ENCODE measurements around the gene MRPL36. TPM values are rescaled to one million over a fixed set of nuclear protein-coding genes. Genes with fewer than 3 reads are reported as not detected.

MRPL36 gene
- total and polyA plus RNA-seq, 7 experiments from 2014 or later, result 14.1 to 77.5 (median 32.4) TPM

DNA sequence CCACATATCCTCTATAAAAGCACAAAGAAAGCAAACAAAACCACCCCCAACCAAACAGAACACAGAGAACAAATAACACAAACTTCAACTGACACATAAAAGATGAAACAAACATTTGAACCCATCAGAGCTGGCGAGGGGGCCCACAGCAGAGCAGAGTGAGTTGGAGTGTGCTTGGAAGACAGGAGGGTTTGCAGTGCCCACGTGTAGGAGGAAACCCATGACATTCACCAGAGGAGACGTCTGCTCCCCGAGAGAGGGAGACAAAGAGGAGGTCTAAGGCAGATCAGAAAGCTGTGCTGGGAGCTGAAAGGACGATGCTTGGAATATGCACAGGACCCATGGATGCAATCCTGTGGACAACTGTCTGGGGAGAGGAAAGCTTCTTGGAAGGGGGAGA, 27.0 kb downstream of the MRPL36 start:
- ChIA-PET CTCF (no interaction called here), POLR2A (interaction anchor here (1.7 kb wide), 1 partner anchor 29 kb away, joined by 5 read pairs; the partner anchor contains the start of gene NDUFS6)
- no peaks in the 10 kb centered on the region for H3K9me3 Mint-ChIP-seq
- peaks cover 0 to 23% (median 0%) of the 10 kb centered on the region in 5 donors for H3K27me3 Mint-ChIP-seq
- peak in 1 of 9 donors; percentile 15 for DNase-seq
- H3K4me3 Mint-ChIP-seq, result no peak overlapping the region
- peaks cover 0 to 5% (median 0%) of the 10 kb centered on the region in 7 donors for H3K4me1 Mint-ChIP-seq
- Histone ChIP-seq H3K4me1 (ENCODE audit: control insufficient read depth in 2 of 2, insufficient read depth in 2 of 2, low read length in 2 of 2) (no peaks in the 10 kb centered on the region), H3K9me3 (ENCODE audit: control insufficient read depth in 2 of 3, low read length in 3 of 3) (no peaks in the 10 kb centered on the region), H3K27me3 (ENCODE audit: control insufficient read depth in 2 of 2, insufficient read depth in 2 of 2, low read length in 2 of 2) (no peaks in the 10 kb centered on the region), H3K27ac (ENCODE audit: low read depth, low read length) (no peak overlapping the region), H3K4me3 (ENCODE audit: low read length) (no peak overlapping the region), H3K36me3 (ENCODE audit: control insufficient read depth in 2 of 3, insufficient read depth in 3 of 3, low read length in 3 of 3) (no peaks in the 10 kb centered on the region)
- ATAC-seq, result peak; percentile 42
- no peak overlapping the region for H3K27ac Mint-ChIP-seq
- no peaks in the 10 kb centered on the region for H3K36me3 Mint-ChIP-seq
- intact Hi-C loops (cut with micrococcal nuclease), result loop anchor here in 1 of 2 donors (2.0 kb wide), 1 partner anchor 20 kb away; no protein-coding TSS in a partner anchor

DNA sequence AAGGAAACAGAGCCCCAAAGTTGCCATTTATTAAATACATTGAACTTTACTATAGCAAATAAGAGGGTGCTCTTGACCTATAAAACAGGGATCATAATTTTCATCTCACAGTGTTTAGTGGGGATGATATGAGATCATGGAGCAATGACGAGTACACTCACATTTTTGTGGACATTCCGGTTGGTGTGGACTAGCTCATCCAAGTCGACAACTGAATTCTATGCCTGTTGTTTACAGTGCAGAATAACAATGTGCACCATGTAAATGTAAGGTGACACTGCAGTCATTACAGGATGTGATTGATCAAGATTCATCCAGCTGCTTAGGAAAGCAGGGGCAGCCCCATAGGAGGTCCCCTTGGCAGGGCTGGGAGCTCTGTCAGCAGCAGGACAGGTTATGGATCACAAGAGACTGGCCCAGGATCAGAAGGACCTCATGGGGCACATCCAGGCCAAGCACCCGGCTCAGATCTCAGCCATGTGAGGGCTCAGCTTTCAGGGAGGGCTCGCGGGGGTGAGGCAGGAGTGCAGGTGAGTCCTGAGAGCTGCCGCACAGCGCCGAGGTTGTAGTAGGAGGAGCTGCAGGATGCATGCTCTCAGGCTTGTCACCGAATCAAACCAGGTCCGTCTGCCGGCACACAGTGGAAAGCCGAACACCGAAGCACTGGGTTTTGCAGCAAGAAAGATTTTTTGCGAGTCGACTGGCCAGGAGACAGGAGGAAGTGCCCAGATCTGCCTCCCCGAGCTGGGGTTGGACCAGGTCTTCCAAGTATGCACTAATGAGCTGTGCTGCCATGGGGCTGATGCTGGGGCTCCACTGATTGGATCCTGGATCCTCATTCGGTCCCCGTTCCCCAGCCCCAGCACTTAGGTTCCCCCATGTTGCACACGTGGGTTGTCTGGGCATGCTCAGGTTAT, 28.2 kb downstream of the MRPL36 start:
- Mint-ChIP-seq H3K4me3 (no peak overlapping the region), H3K9me3 (no peaks in the 10 kb centered on the region), H3K27me3 (peaks cover 0 to 23% (median 0%) of the 10 kb centered on the region in 5 donors), H3K27ac (no peak overlapping the region), H3K4me1 (peaks cover 0 to 5% (median 0%) of the 10 kb centered on the region in 7 donors), H3K36me3 (no peaks in the 10 kb centered on the region)
- Histone ChIP-seq H3K27me3 (ENCODE audit: control insufficient read depth in 2 of 2, insufficient read depth in 2 of 2, low read length in 2 of 2) (no peaks in the 10 kb centered on the region), H3K36me3 (ENCODE audit: control insufficient read depth in 2 of 3, insufficient read depth in 3 of 3, low read length in 3 of 3) (no peaks in the 10 kb centered on the region), H3K4me3 (ENCODE audit: low read length) (no peak overlapping the region), H3K9me3 (ENCODE audit: control insufficient read depth in 2 of 3, low read length in 3 of 3) (no peaks in the 10 kb centered on the region), H3K27ac (ENCODE audit: low read depth, low read length) (no peak overlapping the region), H3K4me1 (ENCODE audit: control insufficient read depth in 2 of 2, insufficient read depth in 2 of 2, low read length in 2 of 2) (no peaks in the 10 kb centered on the region)
- ChIA-PET POLR2A (interaction anchor here (0.6 kb wide), 1 partner anchor 21 kb away, joined by 5 read pairs; no protein-coding TSS in a partner anchor), CTCF (no interaction called here)
- DNase-seq, result no peak
- ATAC-seq, result no peak
- intact Hi-C loops (cut with micrococcal nuclease), result loop anchor here in 1 of 2 donors (2.0 kb wide), 1 partner anchor 21 kb away; no protein-coding TSS in a partner anchor

DNA sequence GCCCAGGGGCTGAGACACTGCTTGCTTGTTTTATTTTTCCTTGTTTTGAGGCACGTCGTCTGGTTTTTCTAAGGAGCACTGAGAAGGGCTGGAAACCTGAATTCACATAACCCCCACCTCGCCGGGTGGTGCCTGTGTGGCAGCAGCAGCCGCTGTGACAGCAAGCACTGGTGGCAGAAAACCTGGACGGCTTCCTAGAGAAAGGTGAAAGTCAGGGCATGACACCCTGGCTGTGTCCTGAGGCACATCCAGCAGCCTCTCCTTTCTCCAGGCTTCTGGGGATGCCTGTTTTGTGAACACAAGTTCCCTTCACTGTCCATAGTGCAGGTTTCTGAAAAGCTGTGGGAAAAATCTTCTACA, 29.2 kb downstream of the MRPL36 start:
- no peak for DNase-seq
- ChIA-PET CTCF (interaction anchor here (0.6 kb wide), 1 partner anchor 37 kb away, joined by 3 read pairs; no protein-coding TSS in a partner anchor), POLR2A (no interaction called here)
- no peak for ATAC-seq
- H3K36me3 Mint-ChIP-seq, result no peaks in the 10 kb centered on the region
- no peak overlapping the region for H3K27ac ChIP-seq (ENCODE audit: low read depth, low read length)
- H3K4me1 Mint-ChIP-seq, result peaks cover 0 to 5% (median 0%) of the 10 kb centered on the region in 7 donors
- H3K9me3 Mint-ChIP-seq, result no peaks in the 10 kb centered on the region
- no peaks in the 10 kb centered on the region for H3K36me3 ChIP-seq (ENCODE audit: control insufficient read depth in 2 of 3, insufficient read depth in 3 of 3, low read length in 3 of 3)
- H3K4me3 ChIP-seq (ENCODE audit: low read length), result no peak overlapping the region
- peaks cover 0 to 18% (median 0%) of the 10 kb centered on the region in 5 donors for H3K27me3 Mint-ChIP-seq
- H3K4me3 Mint-ChIP-seq, result no peak overlapping the region
- H3K27me3 ChIP-seq (ENCODE audit: control insufficient read depth in 2 of 2, insufficient read depth in 2 of 2, low read length in 2 of 2), result no peaks in the 10 kb centered on the region
- H3K9me3 ChIP-seq (ENCODE audit: control insufficient read depth in 2 of 3, low read length in 3 of 3), result no peaks in the 10 kb centered on the region
- H3K4me1 ChIP-seq (ENCODE audit: control insufficient read depth in 2 of 2, insufficient read depth in 2 of 2, low read length in 2 of 2), result no peaks in the 10 kb centered on the region
- intact Hi-C loops (cut with micrococcal nuclease), result no loop called here
- no peak overlapping the region for H3K27ac Mint-ChIP-seq

DNA sequence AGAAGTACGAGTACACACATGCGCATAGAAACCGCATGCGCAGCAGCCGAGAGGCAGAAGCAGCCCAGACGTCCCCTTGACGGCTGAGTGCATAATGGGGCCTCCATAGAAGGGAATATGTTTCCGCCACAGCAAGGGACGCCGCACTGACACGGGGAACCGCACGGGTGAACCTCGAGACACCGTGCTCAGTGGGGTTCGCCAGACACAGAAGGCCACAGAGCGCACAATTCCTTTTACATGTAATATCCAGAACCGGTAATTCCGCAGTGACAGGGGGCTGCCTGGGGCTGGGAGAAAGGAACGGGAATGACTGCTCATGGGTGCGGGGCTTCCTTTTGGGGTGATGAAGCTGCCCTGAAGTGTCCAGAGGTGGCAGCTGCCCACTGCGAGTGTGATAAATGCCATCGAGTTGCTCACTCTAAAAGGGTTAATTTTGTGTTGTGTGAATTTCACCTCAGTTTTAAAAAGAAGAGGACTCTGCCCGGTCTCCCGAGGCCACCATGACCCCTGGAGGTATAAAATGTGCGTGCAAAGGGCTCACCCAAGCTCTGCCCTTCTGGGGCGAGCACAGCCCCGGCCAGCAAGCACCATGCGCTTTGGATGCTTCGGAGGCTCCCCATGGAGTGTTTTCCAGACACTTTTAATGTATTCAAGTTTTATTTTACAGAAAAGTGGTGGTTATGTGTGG, 29.7 kb downstream of the MRPL36 start:
- no peaks in the 10 kb centered on the region for H3K9me3 ChIP-seq (ENCODE audit: control insufficient read depth in 2 of 3, low read length in 3 of 3)
- no peaks in the 10 kb centered on the region for H3K9me3 Mint-ChIP-seq
- no peaks in the 10 kb centered on the region for H3K36me3 ChIP-seq (ENCODE audit: control insufficient read depth in 2 of 3, insufficient read depth in 3 of 3, low read length in 3 of 3)
- H3K4me1 ChIP-seq (ENCODE audit: control insufficient read depth in 2 of 2, insufficient read depth in 2 of 2, low read length in 2 of 2), result no peaks in the 10 kb centered on the region
- no peak overlapping the region for H3K4me3 Mint-ChIP-seq
- peaks cover 0 to 18% (median 2%) of the 10 kb centered on the region in 5 donors for H3K27me3 Mint-ChIP-seq
- ATAC-seq (no peak), DNase-seq (no peak)
- no peak overlapping the region for H3K27ac Mint-ChIP-seq
- CTCF ChIA-PET, result interaction anchor here (0.6 kb wide), 1 partner anchor 36 kb away, joined by 3 read pairs; no protein-coding TSS in a partner anchor
- H3K27me3 ChIP-seq (ENCODE audit: control insufficient read depth in 2 of 2, insufficient read depth in 2 of 2, low read length in 2 of 2), result no peaks in the 10 kb centered on the region
- intact Hi-C loops (cut with micrococcal nuclease), result no loop called here
- H3K4me1 Mint-ChIP-seq, result peaks cover 0 to 5% (median 0%) of the 10 kb centered on the region in 7 donors
- H3K36me3 Mint-ChIP-seq, result no peaks in the 10 kb centered on the region
- POLR2A ChIA-PET, result no interaction called here
- H3K4me3 ChIP-seq (ENCODE audit: low read length), result no peak overlapping the region
- H3K27ac ChIP-seq (ENCODE audit: low read depth, low read length), result no peak overlapping the region

DNA sequence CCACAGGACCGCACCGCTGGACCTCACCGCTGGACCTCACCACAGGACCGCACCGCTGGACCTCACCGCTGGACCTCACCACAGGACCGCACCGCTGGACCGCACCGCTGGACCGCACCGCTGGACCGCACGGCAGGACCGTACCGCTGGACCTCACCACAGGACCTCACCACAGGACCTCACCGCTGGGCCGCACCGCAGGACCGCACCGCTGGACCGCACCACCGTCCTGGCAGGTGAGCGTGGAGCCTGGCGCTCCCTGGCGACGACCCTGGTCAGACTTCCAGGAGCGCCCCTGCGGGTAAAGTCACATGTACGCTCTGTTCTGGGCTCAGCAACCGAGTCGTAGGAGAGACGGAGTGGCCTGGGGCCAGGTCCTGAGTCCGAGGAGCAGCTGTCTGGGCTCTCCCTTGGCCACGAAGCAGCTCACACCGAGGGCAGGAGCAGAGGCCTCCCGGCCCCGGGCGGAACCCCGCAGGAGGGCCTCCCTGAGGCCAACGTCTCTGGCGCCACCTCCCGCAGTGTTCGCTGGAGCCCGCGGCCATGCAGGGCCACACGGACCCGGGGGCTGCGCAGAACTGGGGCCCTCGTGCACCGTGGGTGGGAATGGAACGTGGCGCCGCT, 30.5 kb downstream of the MRPL36 start:
- H3K27ac Mint-ChIP-seq, result no peak overlapping the region
- CTCF ChIA-PET, result no interaction called here
- Histone ChIP-seq H3K4me3 (ENCODE audit: low read length) (no peak overlapping the region), H3K9me3 (ENCODE audit: control insufficient read depth in 2 of 3, low read length in 3 of 3) (no peaks in the 10 kb centered on the region), H3K27me3 (ENCODE audit: control insufficient read depth in 2 of 2, insufficient read depth in 2 of 2, low read length in 2 of 2) (no peaks in the 10 kb centered on the region), H3K36me3 (ENCODE audit: control insufficient read depth in 2 of 3, insufficient read depth in 3 of 3, low read length in 3 of 3) (no peaks in the 10 kb centered on the region), H3K4me1 (ENCODE audit: control insufficient read depth in 2 of 2, insufficient read depth in 2 of 2, low read length in 2 of 2) (no peaks in the 10 kb centered on the region), H3K27ac (ENCODE audit: low read depth, low read length) (no peak overlapping the region)
- no peak for DNase-seq
- H3K4me3 Mint-ChIP-seq, result no peak overlapping the region
- ATAC-seq, result no peak
- H3K4me1 Mint-ChIP-seq, result peaks cover 0 to 5% (median 0%) of the 10 kb centered on the region in 7 donors
- peaks cover 0 to 19% (median 7%) of the 10 kb centered on the region in 5 donors for H3K27me3 Mint-ChIP-seq
- no peaks in the 10 kb centered on the region for H3K9me3 Mint-ChIP-seq
- POLR2A ChIA-PET, result no interaction called here
- H3K36me3 Mint-ChIP-seq, result no peaks in the 10 kb centered on the region
- intact Hi-C loops (cut with micrococcal nuclease), result no loop called here

DNA sequence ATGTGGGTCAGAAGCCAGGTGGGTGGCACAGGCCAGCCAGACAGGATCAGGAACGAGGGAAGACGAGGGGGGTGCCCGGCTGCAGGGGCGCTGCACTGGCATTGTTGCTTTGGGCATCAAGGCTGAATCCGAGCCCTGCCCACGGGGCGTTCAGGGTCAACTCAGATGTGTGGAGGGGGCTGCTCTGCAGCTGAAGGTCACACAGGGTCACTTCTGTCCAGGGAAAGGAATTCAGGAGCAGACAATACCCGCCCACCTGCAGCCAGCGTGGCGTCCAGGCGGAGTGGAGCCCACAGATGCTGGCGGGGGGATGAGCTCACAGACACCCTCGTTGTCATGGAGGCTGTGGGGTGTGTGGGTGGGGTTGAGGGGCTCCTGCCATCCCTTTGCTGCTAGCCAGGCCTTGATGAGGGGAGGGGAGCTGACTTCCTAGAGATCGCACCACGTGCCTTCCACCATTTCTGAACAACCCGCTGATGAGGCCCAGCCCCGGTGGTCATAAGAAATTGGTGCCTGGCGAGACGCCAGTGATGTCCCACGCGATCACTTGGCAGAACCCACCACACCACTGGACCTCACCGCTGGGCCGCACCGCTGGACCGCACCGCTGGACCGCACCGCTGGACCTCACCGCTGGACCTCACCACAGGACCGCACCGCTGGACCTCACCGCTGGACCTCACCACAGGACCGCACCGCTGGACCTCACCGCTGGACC, 31.2 kb downstream of the MRPL36 start:
- ChIA-PET POLR2A (no interaction called here), CTCF (no interaction called here)
- intact Hi-C loops (cut with micrococcal nuclease), result no loop called here
- no peak overlapping the region for H3K27ac Mint-ChIP-seq
- ATAC-seq, result no peak
- no peaks in the 10 kb centered on the region for H3K9me3 Mint-ChIP-seq
- H3K27me3 Mint-ChIP-seq, result peaks cover 5 to 21% (median 12%) of the 10 kb centered on the region in 5 donors
- no peak overlapping the region for H3K4me3 Mint-ChIP-seq
- H3K4me1 ChIP-seq (ENCODE audit: control insufficient read depth in 2 of 2, insufficient read depth in 2 of 2, low read length in 2 of 2), result no peaks in the 10 kb centered on the region
- H3K27me3 ChIP-seq (ENCODE audit: control insufficient read depth in 2 of 2, insufficient read depth in 2 of 2, low read length in 2 of 2), result no peaks in the 10 kb centered on the region
- H3K36me3 ChIP-seq (ENCODE audit: control insufficient read depth in 2 of 3, insufficient read depth in 3 of 3, low read length in 3 of 3), result no peaks in the 10 kb centered on the region
- H3K4me3 ChIP-seq (ENCODE audit: low read length), result no peak overlapping the region
- DNase-seq, result no peak
- H3K4me1 Mint-ChIP-seq, result peaks cover 0 to 5% (median 0%) of the 10 kb centered on the region in 7 donors
- no peaks in the 10 kb centered on the region for H3K9me3 ChIP-seq (ENCODE audit: control insufficient read depth in 2 of 3, low read length in 3 of 3)
- H3K36me3 Mint-ChIP-seq, result no peaks in the 10 kb centered on the region
- H3K27ac ChIP-seq (ENCODE audit: low read depth, low read length), result no peak overlapping the region
